ENCODE measurements around the gene NHSL2.

Gene NHSL2

GRCh38 chrX:71990518-71990917 is 79.9 kb downstream of the NHSL2 start:
- DNase-seq (ENCODE audit: low read depth, low spot score) = no peak

GRCh38 chrX:71991164-71991563 is 80.5 kb downstream of the NHSL2 start:
- DNase-seq (ENCODE audit: low read depth, low spot score) = no peak

- no peak for DNase-seq (ENCODE audit: low read depth, low spot score)
Measured at GRCh38 chrX:71992711-71993110, 82.1 kb downstream of the NHSL2 start.

- DNase-seq (ENCODE audit: low read depth, low spot score) = no peak
Measured at GRCh38 chrX:71993371-71993770, 82.7 kb downstream of the NHSL2 start.

GRCh38 chrX:71994601-71995000 is 84.0 kb downstream of the NHSL2 start:
- DNase-seq (ENCODE audit: low read depth, low spot score) = no peak

- no peak for DNase-seq (ENCODE audit: low read depth, low spot score)
Measured at GRCh38 chrX:71995122-71995521, 84.5 kb downstream of the NHSL2 start.

- DNase-seq (ENCODE audit: low read depth, low spot score) = no peak
Measured at GRCh38 chrX:71996136-71996535, 85.5 kb downstream of the NHSL2 start.

- DNase-seq (ENCODE audit: low read depth, low spot score) = no peak
Measured at GRCh38 chrX:71996826-71997225, 86.2 kb downstream of the NHSL2 start.

- no peak for DNase-seq (ENCODE audit: low read depth, low spot score)
Measured at GRCh38 chrX:71997320-71997719, 86.7 kb downstream of the NHSL2 start.

- DNase-seq (ENCODE audit: low read depth, low spot score) = no peak
Measured at GRCh38 chrX:71998836-71999509, 88.3 kb downstream of the NHSL2 start.

GRCh38 chrX:71999535-71999934 is 88.9 kb downstream of the NHSL2 start:
- DNase-seq (ENCODE audit: low read depth, low spot score) = no peak

- no peak for DNase-seq (ENCODE audit: low read depth, low spot score)
Measured at GRCh38 chrX:72001471-72001870, 90.8 kb downstream of the NHSL2 start.

GRCh38 chrX:72001906-72002305 is 91.3 kb downstream of the NHSL2 start:
- DNase-seq (ENCODE audit: low read depth, low spot score) = no peak

GRCh38 chrX:72002875-72003274 is 92.2 kb downstream of the NHSL2 start:
- DNase-seq (ENCODE audit: low read depth, low spot score) = no peak

- no peak for DNase-seq (ENCODE audit: low read depth, low spot score)
Measured at GRCh38 chrX:72003811-72004750, 93.4 kb downstream of the NHSL2 start.

- DNase-seq (ENCODE audit: low read depth, low spot score) = no peak
Measured at GRCh38 chrX:72005046-72005445, 94.4 kb downstream of the NHSL2 start.

- DNase-seq (ENCODE audit: low read depth, low spot score) = no peak
Measured at GRCh38 chrX:72006461-72006860, 95.8 kb downstream of the NHSL2 start.

- DNase-seq (ENCODE audit: low read depth, low spot score) = no peak
Measured at GRCh38 chrX:72009731-72010130, 99.1 kb downstream of the NHSL2 start.

- DNase-seq (ENCODE audit: low read depth, low spot score) = no peak
Measured at GRCh38 chrX:72011734-72012133, 101.1 kb downstream of the NHSL2 start.

- no peak for DNase-seq (ENCODE audit: low read depth, low spot score)
Measured at GRCh38 chrX:72015383-72015782, 104.7 kb downstream of the NHSL2 start.

- DNase-seq (ENCODE audit: low read depth, low spot score) = no peak
Measured at GRCh38 chrX:72016881-72017783, 106.5 kb downstream of the NHSL2 start.

Data from brain pericyte (primary cell).